CD14-positive monocyte (primary cell): ENCODE measurements around the gene RAB11A. TPM values are rescaled to one million over a fixed set of nuclear protein-coding genes. Genes with fewer than 3 reads are reported as not detected.

Experiments used
- DNase-seq, 3 donors: peaks; one replicate each; pipeline ENCODE4 v3.0.0-alpha.2; 2011 to 2022
- H2AFZ ChIP-seq: 2 replicates; pipeline ENCODE4 v1.6.0; 2012; ENCODE audit warnings: mild to moderate bottlenecking, low read depth, low read length, inconsistent platforms; ENCODE audit not compliant: insufficient read depth, poor library complexity, severe bottlenecking
- H3K27ac ChIP-seq, 2 donors: 1 replicate in 1 of 2; 2 replicates in 1 of 2; pipeline ENCODE4 v1.5.1; 2012 to 2013; ENCODE audit warnings: low read length in 2 of 2, control low read depth in 1 of 2, inconsistent platforms in 1 of 2, low read depth in 1 of 2, mild to moderate bottlenecking in 1 of 2
- H3K27me3 ChIP-seq, 2 donors: one replicate each; pipeline versions ENCODE4 v1.6.0 to v1.6.1; 2011 to 2013; ENCODE audit warnings: low read length in 2 of 2; ENCODE audit not compliant: control insufficient read depth in 2 of 2, insufficient read depth in 2 of 2
- H3K36me3 ChIP-seq, 2 donors: replicated peaks in 1 of 2; 1 replicate in 1 of 2; 2 replicates in 1 of 2; pipeline versions ENCODE4 v1.5.1 to v1.6.1; 2012 to 2013; ENCODE audit warnings: low read length in 2 of 2, control low read depth in 1 of 2, inconsistent platforms in 1 of 2, mild to moderate bottlenecking in 1 of 2; ENCODE audit not compliant: insufficient read depth in 2 of 2, control insufficient read depth in 1 of 2
- H3K4me1 ChIP-seq, 2 donors: 1 replicate in 1 of 2; 2 replicates in 1 of 2; pipeline versions ENCODE4 v1.5.1 to v1.6.1; 2012 to 2013; ENCODE audit warnings: low read length in 2 of 2, control low read depth in 1 of 2, inconsistent platforms in 1 of 2, mild to moderate bottlenecking in 1 of 2, moderate library complexity in 1 of 2; ENCODE audit not compliant: insufficient read depth in 2 of 2, control insufficient read depth in 1 of 2
- H3K4me2 ChIP-seq: replicated peaks from 2 replicates; pipeline ENCODE3; 2012; ENCODE audit warnings: low read length, moderate library complexity, mild to moderate bottlenecking; ENCODE audit not compliant: poor library complexity, severe bottlenecking; ENCODE audit errors: extremely low read depth
- H3K4me3 ChIP-seq, 3 experiments: fragments of 200-600 bp in 1 of 3; sonication (generic) in 1 of 3; replicated peaks in 1 of 3; 1 replicate in 2 of 3; 2 replicates in 1 of 3; pipeline ENCODE4 v1.5.1; 2011 to 2013; ENCODE audit warnings: low read length in 3 of 3, mild to moderate bottlenecking in 3 of 3, control low read depth in 2 of 3, low read depth in 2 of 3, inconsistent platforms in 1 of 3, moderate library complexity in 1 of 3
- H3K79me2 ChIP-seq: 2 replicates; pipeline ENCODE4 v1.6.0; 2012; ENCODE audit warnings: mild to moderate bottlenecking, control low read depth, inconsistent platforms, low read length, moderate library complexity; ENCODE audit not compliant: insufficient read depth
- H3K9ac ChIP-seq: 2 replicates; pipeline ENCODE4 v1.6.0; 2017; ENCODE audit warnings: low read length, mild to moderate bottlenecking; ENCODE audit not compliant: insufficient read depth, poor library complexity, severe bottlenecking
- H3K9me3 ChIP-seq, 2 donors: replicated peaks in 1 of 2; 1 replicate in 1 of 2; 2 replicates in 1 of 2; pipeline versions ENCODE4 v1.5.1 to v1.6.1; 2012 to 2013; ENCODE audit warnings: low read length in 2 of 2, control low read depth in 1 of 2; ENCODE audit not compliant: control insufficient read depth in 1 of 2, insufficient read depth in 1 of 2
- H4K20me1 ChIP-seq: 2 replicates; pipeline ENCODE4 v1.6.0; 2012; ENCODE audit warnings: mild to moderate bottlenecking, low read length, control low read depth, moderate library complexity; ENCODE audit not compliant: insufficient read depth
- H3K27ac Mint-ChIP-seq, 7 donors: one replicate each; pipeline ENCODE4 v1.8.0; 2020; ENCODE audit warnings: mild to moderate bottlenecking in 7 of 7, mixed read lengths in 7 of 7, moderate library complexity in 6 of 7, inconsistent platforms in 2 of 7
- H3K27me3 Mint-ChIP-seq, 3 donors: one replicate each; pipeline ENCODE4 v1.8.0; 2021 to 2022; ENCODE audit warnings: low read depth in 3 of 3, mild to moderate bottlenecking in 3 of 3, mixed read lengths in 3 of 3, moderate library complexity in 3 of 3, inconsistent platforms in 1 of 3
- H3K36me3 Mint-ChIP-seq, 2 donors: one replicate each; pipeline ENCODE4 v1.8.0; 2020; ENCODE audit warnings: mixed read lengths in 2 of 2, inconsistent platforms in 1 of 2, mild to moderate bottlenecking in 1 of 2
- H3K4me1 Mint-ChIP-seq: one replicate; pipeline ENCODE4 v1.8.0; 2020; ENCODE audit warnings: mild to moderate bottlenecking, mixed read lengths
- H3K4me3 Mint-ChIP-seq, 2 donors: one replicate each; pipeline ENCODE4 v1.8.0; 2020; ENCODE audit warnings: mild to moderate bottlenecking in 2 of 2, mixed read lengths in 2 of 2, moderate library complexity in 1 of 2
- H3K9me3 Mint-ChIP-seq, 7 donors: one replicate each; pipeline ENCODE4 v1.8.0; 2020 to 2022; ENCODE audit warnings: mixed read lengths in 7 of 7, mild to moderate bottlenecking in 6 of 7, moderate library complexity in 6 of 7, inconsistent platforms in 2 of 7
- WGBS: methylation state at CpG from one replicate; pipeline ENCODE4 v1.1.5; 2013; ENCODE audit warnings: missing lambda C conversion rate; ENCODE audit not compliant: insufficient coverage; 5-methylcytosine and 5-hydroxymethylcytosine counted together
- intact Hi-C, 2 donors: fragments of 100-400 bp; cut with micrococcal nuclease; formaldehyde crosslinking; loops; one replicate each; pipeline versions ENCODE4 v1.15.0 to v1.15.1; 2023
- polyA plus RNA-seq, 3 donors: library from polyadenylated mRNA; depleted of rRNA in 1 of 3; unstranded in 2 of 3; stranded (reverse) in 1 of 3; fragments of 300-500 nt in 2 of 3; fragments of >200 nt in 1 of 3; fragmentation: Illumina TruSeq in 2 of 3; gene quantifications; 1 replicate in 2 of 3; 2 replicates in 1 of 3; pipeline ENCODE4 v1.2.3, GENCODE V29; 2012 to 2021
- TF ChIP-seq, protein P1 (sequence below): fragments of 200-600 bp; IDR thresholded peaks from one replicate; pipeline ENCODE4 v1.8.0; 2022; ENCODE audit warnings: antibody characterized with exemption, mild to moderate bottlenecking

Gene RAB11A
- polyA plus RNA-seq, 3 donors = 180 to 310 (median 300) TPM

GRCh38 chr15:65857718-65858402 lies 11.4 kb upstream of the RAB11A start:
- no peak overlapping the region for H3K9ac ChIP-seq
- peaks cover 0 to 2% (median 1%) of the 10 kb centered on the region in 3 donors for H3K27me3 Mint-ChIP-seq
- no peak overlapping the region for H3K4me3 ChIP-seq
- intact Hi-C loops = loop anchor here in 1 of 2 donors (5.0 kb wide), 1 partner anchor 221 kb away; no protein-coding TSS in a partner anchor
- no peaks in the 10 kb centered on the region for H4K20me1 ChIP-seq
- H3K9me3 ChIP-seq = no peaks in the 10 kb centered on the region
- H3K36me3 ChIP-seq = no peaks in the 10 kb centered on the region
- H3K4me1 Mint-ChIP-seq = peaks cover 20% of the 10 kb centered on the region
- no peaks in the 10 kb centered on the region for H3K9me3 Mint-ChIP-seq
- H3K36me3 Mint-ChIP-seq = no peaks in the 10 kb centered on the region
- DNase-seq = no peak
- no peak overlapping the region for H2AFZ ChIP-seq
- no peaks in the 10 kb centered on the region for H3K4me1 ChIP-seq
- H3K4me3 Mint-ChIP-seq = no peak overlapping the region
- H3K27me3 ChIP-seq = no peaks in the 10 kb centered on the region
- TF ChIP-seq, protein P1, sequence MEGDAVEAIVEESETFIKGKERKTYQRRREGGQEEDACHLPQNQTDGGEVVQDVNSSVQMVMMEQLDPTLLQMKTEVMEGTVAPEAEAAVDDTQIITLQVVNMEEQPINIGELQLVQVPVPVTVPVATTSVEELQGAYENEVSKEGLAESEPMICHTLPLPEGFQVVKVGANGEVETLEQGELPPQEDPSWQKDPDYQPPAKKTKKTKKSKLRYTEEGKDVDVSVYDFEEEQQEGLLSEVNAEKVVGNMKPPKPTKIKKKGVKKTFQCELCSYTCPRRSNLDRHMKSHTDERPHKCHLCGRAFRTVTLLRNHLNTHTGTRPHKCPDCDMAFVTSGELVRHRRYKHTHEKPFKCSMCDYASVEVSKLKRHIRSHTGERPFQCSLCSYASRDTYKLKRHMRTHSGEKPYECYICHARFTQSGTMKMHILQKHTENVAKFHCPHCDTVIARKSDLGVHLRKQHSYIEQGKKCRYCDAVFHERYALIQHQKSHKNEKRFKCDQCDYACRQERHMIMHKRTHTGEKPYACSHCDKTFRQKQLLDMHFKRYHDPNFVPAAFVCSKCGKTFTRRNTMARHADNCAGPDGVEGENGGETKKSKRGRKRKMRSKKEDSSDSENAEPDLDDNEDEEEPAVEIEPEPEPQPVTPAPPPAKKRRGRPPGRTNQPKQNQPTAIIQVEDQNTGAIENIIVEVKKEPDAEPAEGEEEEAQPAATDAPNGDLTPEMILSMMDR = no peak
- no peak overlapping the region for H3K4me2 ChIP-seq
- 72% methylated on average over 4 of the region's 5 CpGs for WGBS
- H3K27ac Mint-ChIP-seq = no peak overlapping the region
- no peak overlapping the region for H3K27ac ChIP-seq
- H3K79me2 ChIP-seq = no peaks in the 10 kb centered on the region

GRCh38 chr15:65862682-65863081 lies 6.6 kb upstream of the RAB11A start:
- intact Hi-C loops = no loop called here
- no peak overlapping the region for H3K27ac ChIP-seq
- no peak overlapping the region for H2AFZ ChIP-seq
- no peak overlapping the region for H3K9ac ChIP-seq
- TF ChIP-seq, protein P1 = peak; percentile 71
- peak overlapping the region; percentile 10 to 48 for H3K4me3 Mint-ChIP-seq
- no peaks in the 10 kb centered on the region for H4K20me1 ChIP-seq
- H3K4me1 Mint-ChIP-seq = peaks cover 12% of the 10 kb centered on the region
- DNase-seq = peak; percentile 50 to 71 (median 53)
- no peaks in the 10 kb centered on the region for H3K79me2 ChIP-seq
- no peak overlapping the region for H3K4me3 ChIP-seq
- H3K27me3 Mint-ChIP-seq = peaks cover 0 to 2% (median 1%) of the 10 kb centered on the region in 3 donors
- no peaks in the 10 kb centered on the region for H3K9me3 Mint-ChIP-seq
- no peaks in the 10 kb centered on the region for H3K36me3 Mint-ChIP-seq
- H3K36me3 ChIP-seq = no peaks in the 10 kb centered on the region
- no peaks in the 10 kb centered on the region for H3K27me3 ChIP-seq
- H3K9me3 ChIP-seq = no peaks in the 10 kb centered on the region
- whole genome bisulfite sequencing = 0% methylated on average over 1 of the region's 1 CpG
- no peaks in the 10 kb centered on the region for H3K4me1 ChIP-seq
- no peak overlapping the region for H3K4me2 ChIP-seq
- no peak overlapping the region for H3K27ac Mint-ChIP-seq
